GM18511 (cell line): ENCODE measurements around the gene DIAPH3.

ENCODE experiments used
- ATAC-seq: cut with Tn5 transposase; IDR thresholded peaks from one replicate; pipeline ENCODE4 v1.9.1; 2021; ENCODE audit warnings: mild to moderate bottlenecking, moderate library complexity; ENCODE audit not compliant: unreplicated experiment

DIAPH3 gene

GRCh38 chr13:59963383-59963782 lies 200.3 kb downstream of the DIAPH3 start:
- ATAC-seq, result no peak

DNA sequence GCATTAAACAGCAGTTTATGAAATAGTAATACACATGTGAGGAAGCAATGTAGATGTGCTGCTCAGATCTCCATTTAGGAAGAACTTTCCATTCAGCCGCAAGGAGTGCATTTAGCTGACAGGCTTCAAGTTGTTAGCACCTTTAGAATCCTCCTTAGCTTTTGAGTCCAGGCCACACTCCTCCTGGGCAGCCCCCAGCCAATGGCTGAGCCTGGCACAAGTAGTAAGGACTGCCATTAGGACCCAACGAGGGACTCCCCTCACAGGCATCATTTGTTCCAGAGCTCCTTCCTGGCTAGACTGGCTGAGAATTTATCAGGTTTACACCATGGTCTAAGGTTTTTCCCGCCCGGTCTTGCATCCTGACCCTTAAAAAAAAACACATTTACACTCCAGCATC lies 201.4 kb downstream of the DIAPH3 start:
- no peak for ATAC-seq

DNA sequence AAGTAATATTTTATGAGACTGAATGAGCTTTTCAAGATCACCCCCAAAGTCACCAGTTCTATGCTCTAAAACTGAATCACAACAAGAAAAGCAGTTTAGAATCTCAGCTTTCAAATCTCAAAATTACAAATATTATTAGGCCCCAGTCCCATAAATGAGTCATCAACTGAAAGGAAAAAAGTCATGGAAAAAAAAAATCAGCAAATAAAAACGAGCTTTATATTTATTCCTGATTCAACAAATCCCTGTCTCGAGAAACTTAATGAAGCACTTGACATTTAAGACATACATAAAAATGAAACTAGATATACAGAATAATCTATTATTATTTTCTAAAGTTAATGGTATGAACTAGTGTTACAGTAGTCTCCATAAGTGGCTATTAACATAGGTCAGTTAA lies 203.0 kb downstream of the DIAPH3 start:
- no peak for ATAC-seq

GRCh38 chr13:59957438-59957837 lies 206.3 kb downstream of the DIAPH3 start:
- ATAC-seq, result no peak

GRCh38 chr13:59954601-59955000 lies 209.1 kb downstream of the DIAPH3 start:
- no peak for ATAC-seq

DNA sequence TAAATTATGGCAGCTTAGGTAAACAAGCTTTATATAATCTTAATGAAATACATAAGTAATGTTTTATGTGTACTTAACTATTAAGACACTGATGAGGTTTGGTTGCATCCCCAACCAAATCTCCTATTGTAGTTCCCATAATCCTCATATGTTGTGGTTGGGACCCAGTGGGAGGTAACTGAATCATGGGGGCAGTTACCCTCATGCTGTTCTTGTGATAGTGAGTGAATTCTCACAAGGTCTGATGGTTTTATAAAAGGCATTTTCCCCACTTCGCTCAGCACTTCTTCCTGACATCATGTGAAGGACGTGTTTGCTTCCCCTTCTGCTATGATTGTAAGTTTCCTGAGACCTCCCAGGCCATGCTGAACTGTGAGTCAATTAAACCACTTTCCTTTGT lies 212.7 kb downstream of the DIAPH3 start:
- no peak for ATAC-seq

- no peak for ATAC-seq
Observed at GRCh38 chr13:59950266-59950665, 213.5 kb downstream of the DIAPH3 start.

GRCh38 chr13:59948686-59949085 lies 215.0 kb downstream of the DIAPH3 start:
- no peak for ATAC-seq

- ATAC-seq, result no peak
Observed at GRCh38 chr13:59946944-59947343, 216.8 kb downstream of the DIAPH3 start.

DNA sequence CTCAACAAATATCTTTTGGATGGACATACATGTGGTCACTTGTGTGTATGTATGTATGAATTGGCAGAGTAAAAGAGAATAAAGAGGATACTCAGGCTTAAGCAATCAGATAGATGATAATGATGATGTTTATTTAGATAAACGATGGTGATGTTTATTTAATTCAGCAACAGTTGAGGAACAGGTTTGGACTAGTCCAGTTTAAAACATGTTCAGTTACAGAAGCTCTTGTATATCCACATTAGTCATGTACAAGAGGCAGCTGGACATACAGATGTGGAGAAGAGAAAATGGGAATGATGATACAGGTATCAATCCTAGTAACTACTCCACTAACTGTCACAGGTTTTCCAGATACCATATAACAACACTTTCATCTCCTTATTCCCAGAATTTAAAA lies 232.1 kb downstream of the DIAPH3 start:
- ATAC-seq, result no peak

GRCh38 chr13:59924256-59924655 lies 239.5 kb downstream of the DIAPH3 start:
- ATAC-seq, result no peak

GRCh38 chr13:59915252-59915651 lies 248.5 kb downstream of the DIAPH3 start:
- no peak for ATAC-seq

GRCh38 chr13:59914556-59914955 lies 249.2 kb downstream of the DIAPH3 start:
- ATAC-seq, result no peak

DNA sequence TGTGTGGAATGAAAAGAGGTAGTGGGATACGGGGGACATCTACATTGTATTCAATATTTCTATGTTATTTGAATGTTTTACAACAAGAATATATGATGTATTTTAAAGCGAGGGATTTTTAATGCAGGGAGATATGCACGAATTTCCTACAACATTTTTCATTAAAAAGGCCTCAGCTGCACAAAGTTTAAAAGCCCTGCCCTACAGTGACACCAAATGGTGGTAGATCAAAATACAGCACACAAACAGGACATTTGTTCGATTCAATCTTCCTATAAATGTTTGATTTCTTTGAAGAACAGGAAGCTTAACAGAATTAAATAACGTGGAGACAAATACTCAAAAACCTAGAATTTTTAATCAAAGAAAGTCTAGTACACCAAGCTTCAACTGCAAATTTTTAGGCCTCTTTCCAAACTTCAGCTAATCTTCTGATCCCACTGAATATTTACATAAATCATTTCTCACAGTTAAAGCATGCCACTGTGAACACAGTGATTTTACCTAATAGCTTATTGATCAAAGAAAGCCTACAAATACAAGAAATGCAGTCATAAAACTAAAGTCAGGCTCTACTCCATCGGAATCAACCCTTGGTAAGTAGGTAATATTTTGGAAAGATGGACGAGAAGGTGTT lies 257.2 kb downstream of the DIAPH3 start:
- no peak for ATAC-seq

DNA sequence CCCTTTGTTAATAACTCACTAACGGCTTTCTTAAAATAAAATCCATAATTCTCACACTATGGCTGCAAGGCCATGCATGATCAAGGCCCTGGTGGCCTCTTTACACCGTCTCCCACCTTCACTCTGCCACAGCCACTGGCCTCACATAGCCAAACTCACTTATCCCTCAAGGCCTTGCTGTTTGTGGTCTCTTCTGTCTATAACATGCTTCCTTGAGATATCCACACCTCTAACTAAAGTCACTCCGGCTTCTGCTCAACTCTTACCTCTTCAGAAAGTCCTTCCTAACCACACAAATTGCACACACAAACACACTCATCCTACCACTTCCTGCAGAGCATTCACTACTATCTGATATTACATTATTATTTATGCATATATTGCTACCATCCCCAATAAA lies 262.5 kb downstream of the DIAPH3 start:
- no peak for ATAC-seq

GRCh38 chr13:59898066-59898465 lies 265.7 kb downstream of the DIAPH3 start:
- ATAC-seq, result no peak

GRCh38 chr13:59893266-59893665 lies 270.5 kb downstream of the DIAPH3 start:
- no peak for ATAC-seq

DNA sequence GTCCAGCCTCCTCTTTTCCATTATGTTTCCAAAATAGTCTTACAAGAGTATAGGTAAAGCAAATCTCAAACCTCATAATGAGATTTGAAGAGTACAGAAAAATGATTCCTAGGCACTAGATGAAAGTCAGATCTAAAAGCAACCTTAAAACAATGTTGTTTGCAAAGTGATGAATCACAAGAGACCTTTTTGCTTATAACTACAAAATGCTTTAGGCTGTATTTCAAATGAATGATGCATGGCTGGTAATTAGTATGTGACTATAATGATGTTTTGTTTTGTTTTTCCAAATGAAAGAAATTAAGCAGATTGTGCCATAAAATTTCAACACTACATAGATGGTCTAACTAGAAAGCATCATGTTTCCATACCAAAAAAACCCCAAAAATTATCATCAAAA lies 272.7 kb downstream of the DIAPH3 start:
- no peak for ATAC-seq

- ATAC-seq, result no peak
Observed at GRCh38 chr13:59890054-59890453, 273.7 kb downstream of the DIAPH3 start.

DNA sequence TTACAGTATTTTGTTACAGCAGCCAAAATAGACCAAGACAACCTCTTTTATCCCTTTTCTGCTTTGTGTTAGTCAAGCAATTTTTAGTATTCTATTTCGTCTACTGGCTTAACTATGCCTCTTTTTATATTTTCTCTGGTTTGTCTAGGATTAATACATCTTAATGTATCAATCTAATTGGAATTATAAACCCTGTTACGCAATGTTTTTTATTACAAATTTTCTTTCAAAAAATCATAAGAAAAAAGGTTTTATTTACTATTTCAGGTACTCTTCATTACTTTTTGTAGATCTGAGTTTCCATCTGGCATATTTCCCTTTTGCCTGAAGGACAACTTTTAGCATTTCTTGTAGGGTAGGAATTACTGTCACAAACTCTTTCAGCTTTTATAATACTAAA lies 275.3 kb downstream of the DIAPH3 start:
- ATAC-seq, result no peak

DNA sequence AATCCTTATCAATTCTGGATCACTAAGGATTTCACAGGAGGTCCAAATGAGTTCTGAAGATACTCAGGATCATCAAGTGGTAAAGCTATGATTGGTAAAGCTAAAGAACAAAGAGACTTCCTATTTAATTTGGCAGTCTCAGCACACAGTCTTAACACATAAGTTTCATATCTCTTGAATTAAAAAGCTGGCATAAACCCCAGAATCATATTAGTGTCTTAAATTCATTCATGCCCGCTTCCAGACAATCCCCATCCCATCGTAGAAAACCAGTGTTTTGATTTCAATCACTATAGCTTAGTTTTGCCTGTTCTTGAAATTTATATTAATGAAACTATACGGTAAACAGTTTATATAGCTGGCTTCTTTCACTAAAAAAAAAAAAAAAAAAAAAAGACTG lies 278.7 kb downstream of the DIAPH3 start:
- ATAC-seq, result no peak

DNA sequence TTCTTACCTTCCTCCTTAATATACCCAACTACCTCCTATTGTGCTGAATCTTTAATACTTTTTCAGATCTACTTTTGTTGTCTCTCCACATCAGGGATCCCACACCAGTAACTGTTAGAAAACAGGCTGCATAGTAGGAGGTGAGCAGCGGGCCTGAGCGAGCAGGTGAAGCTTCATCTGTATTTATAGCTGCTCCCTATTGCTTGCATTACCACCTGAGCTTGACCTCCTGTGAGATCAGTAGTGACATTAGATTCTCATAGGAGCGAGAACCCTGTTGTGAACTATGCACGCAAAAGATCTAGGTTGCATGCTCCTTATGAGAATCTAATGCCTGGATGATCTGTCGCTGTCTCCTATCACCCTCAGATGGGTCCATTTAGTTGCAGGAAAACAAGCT lies 279.8 kb downstream of the DIAPH3 start:
- no peak for ATAC-seq

DNA sequence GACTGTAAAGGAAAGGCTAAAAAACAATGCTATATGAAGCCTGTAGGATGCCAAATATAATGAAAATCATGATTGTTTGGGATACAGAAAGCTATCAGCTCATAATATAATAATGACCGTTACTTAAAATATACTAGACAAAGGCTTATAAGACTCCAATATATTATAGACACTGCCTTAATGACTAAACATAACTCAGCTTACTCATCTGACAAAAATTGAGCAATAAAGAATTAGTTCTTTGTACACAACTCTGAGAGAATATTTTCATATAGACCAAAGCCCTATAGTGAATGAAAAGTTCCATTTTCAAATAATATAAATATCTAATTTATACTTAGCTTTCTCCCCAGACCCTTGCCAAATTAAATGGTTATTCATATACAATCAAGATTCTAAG lies 283.3 kb downstream of the DIAPH3 start:
- ATAC-seq, result no peak
